GM11168 (cell line): Measurements from ENCODE around the gene NPAS2.

Experiments used
- in situ Hi-C: fragments of 300-500 bp; cut with MboI; formaldehyde crosslinking; loops from one replicate; pipeline ENCODE4 v1.12.0; 2022; ENCODE audit warnings: low sequenced_read_pairs; ENCODE audit not compliant: unreplicated experiment

NPAS2 gene

GRCh38 chr2:100934504-100935371, 114.8 kb downstream of the NPAS2 start:
- in situ Hi-C loops, result no loop called here

DNA sequence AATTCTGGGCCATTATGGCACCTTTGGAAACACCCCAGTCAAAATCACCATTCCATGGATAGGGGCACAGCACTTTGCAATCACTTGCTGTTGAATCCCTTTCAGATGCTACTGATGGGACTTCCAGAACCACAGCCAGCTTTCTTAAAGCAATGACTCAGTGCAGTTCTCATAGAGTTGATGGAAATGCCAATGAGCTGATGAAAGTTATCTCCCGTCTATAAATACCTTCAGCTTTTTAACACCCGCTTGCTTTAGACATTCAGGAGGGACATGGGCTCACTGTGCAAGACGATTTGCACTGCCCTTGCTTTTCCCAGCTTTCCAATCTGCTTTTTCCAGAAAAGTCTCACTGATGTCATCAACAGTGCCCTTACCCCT, 115.4 kb downstream of the NPAS2 start:
- in situ Hi-C loops, result no loop called here

- in situ Hi-C loops, result no loop called here
Observed at GRCh38 chr2:100936070-100936741, 116.3 kb downstream of the NPAS2 start.

- in situ Hi-C loops, result no loop called here
Observed at GRCh38 chr2:100936972-100937542, 117.1 kb downstream of the NPAS2 start.

- in situ Hi-C loops, result no loop called here
Observed at GRCh38 chr2:100938031-100939026, 118.4 kb downstream of the NPAS2 start.

- in situ Hi-C loops, result no loop called here
Observed at GRCh38 chr2:100939445-100939844, 119.5 kb downstream of the NPAS2 start.

DNA sequence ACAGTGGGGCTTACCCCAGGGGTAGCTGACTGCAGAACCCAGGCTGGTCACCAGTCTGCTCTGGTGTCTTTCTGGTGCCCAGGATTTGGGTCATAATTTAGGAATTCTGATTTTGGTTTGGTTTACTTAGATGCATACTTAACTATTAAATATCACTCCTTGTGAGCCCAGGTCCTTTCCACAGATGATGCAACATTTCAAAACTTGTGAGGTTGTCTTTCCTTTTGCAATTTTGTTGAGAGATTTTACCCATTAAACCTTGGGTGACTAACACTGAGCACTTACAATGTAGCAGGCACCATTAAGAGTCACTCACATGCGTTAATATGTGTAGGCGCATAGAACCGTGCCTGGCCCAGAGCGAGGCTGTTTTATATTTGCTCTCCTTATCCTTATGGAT, 120.3 kb downstream of the NPAS2 start:
- in situ Hi-C loops, result no loop called here

DNA sequence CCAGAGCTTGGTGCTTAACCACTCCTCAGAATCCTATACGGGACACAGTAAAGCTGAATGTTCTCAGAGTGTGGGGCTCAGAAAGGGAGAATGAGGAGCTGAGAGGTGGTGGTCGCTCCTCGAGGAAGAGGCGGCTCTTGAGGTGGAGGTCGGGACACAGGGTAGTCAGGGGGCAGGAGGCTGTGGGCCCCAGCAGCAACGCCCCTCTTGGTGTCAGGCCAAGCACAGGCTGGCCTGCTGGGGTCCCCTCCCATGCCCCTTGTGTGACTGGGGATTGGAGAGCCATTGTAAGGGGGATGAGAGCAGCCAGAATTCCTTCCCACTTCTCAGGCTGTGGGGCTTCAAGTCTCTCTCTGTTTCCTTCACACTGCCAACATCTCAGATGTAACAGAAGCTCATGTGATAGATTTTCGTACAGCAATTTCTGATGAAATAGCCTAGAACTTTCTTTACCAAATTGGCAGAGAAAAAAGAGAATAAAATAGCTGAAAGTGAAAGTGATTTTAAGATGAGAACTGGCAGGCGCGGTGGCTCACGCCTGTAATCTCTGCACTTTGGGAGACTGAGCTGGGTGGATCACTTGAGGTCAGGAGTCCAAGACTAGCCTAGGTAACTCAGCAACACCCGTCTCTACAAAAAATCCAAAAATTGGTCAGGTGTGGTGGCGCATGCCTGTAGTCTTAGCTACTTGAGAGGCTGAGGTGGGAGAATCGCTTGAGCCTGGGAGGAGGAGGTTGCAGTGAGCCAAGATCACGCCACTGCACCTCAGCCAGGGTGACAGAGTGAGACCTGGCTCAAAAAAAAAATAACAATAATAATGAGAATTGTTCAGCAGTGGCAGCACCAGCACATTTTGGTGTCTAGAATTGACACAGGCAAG, 121.1 kb downstream of the NPAS2 start:
- in situ Hi-C loops, result no loop called here

DNA sequence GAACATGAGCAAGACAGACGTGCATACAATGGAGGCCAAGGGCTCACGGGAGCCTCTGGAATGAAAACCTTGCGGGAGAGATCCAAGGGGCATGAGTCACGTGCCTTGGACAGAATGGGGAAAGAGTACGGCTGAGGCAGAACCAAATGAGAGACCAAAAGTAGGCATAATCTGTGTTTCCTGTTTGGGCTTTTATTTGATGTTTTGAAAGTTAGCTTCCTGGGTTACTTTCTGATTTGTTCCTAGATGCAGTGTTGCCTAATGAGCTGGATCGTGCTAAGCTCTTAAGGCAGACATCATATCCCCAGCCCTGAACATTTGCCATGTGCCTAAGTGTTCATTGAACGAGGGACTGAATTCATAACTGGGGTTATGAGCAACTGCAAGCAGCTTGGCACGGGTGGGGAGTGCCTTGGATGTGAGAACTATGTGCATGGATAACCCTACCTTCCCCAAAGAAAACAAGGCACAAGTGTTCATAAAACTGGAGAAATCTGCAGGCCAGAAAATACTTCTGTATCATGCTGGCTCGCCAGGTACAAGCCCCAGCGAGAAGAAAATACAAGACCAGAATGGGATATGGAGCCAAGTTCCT, 121.8 kb downstream of the NPAS2 start:
- in situ Hi-C loops, result no loop called here

DNA sequence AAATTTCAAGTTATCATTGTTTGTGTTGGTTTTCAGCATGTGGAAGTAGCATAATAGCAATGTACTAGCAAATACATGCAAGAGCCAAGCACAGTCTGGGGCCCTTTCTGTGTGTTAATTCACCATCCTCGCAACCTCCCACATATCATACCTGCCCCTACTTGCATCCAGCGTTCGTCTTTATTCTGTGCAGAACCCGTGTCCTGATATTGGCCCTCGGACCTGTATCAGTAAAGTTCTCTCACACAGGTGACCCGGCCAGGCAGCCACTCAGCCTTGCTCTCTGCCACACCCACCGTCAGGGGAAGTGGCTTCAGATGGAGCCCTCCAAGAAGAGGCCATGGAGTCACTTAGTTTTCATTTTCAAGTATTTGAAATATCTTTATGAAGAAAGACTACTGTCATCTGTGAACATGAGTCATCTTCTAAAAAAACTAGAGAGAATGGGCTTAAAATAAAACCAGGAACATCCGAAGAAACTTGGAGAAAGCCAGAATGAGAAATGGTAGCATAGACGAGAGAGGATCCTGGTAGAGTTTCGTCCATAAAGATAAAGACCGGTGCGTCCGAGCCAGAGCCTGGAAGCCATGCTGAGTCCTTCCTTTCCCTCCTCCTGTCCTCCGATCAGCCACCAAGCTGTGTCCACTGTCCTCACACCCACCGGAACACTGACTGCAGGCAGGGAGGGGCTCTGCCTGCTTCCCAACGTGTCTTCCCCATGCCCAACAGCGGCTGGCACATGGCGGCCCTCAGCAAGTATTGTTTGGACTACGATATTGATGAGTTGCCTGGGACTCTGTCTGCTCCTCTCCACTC, 124.9 kb downstream of the NPAS2 start:
- in situ Hi-C loops, result no loop called here

GRCh38 chr2:100945433-100945740, 125.4 kb downstream of the NPAS2 start:
- in situ Hi-C loops, result no loop called here

- in situ Hi-C loops, result no loop called here
Observed at GRCh38 chr2:100945930-100946607, 126.1 kb downstream of the NPAS2 start.

GRCh38 chr2:100948942-100949811, 129.2 kb downstream of the NPAS2 start:
- in situ Hi-C loops, result no loop called here

DNA sequence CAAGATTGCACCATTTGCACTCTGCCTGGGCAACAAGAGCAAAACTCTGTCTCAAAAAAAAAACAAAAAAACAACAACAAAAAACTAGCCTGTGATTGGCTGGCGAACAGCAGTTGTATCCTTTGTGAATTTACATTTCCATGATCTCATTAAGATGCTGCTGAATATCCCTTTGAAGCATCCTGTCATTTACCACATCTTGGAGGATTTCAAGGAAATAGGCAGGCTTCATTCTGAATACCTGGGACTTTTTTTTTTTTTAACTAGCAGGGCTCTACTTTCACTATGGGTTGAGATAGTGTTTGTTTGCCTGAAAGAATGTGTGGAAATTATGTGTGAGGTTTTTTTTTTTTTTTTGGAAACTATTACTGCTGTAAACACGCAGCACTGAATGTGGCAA, 132.6 kb downstream of the NPAS2 start:
- in situ Hi-C loops, result no loop called here

DNA sequence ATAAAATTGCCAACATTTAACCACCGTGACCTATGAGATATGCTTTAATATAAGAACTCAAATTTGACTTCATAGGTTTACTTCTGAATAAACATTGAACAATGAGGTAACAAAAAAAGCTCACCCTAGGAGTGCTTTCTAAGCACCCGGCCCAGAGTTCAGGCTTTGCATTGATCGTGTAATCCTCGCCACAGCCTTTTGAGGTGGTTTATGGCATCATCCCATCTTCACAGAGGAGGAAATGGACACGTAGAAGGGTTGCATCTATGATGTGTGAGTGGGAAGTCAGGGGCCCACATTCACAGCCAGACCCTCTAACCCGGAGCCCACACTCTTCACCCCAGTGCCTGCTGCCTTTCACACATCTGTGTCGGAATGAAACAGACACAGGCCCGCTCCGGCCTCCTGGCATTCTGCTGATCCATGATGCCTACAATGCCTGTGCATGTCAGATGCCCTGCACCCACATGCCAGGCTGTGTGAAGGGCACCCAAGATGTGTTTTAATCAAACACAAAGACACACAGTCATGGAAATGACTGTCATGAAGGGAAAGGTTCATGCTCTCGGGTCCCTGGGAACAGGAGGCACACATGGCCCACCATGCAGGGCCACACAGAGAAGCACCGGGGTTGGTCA, 133.6 kb downstream of the NPAS2 start:
- in situ Hi-C loops, result no loop called here

DNA sequence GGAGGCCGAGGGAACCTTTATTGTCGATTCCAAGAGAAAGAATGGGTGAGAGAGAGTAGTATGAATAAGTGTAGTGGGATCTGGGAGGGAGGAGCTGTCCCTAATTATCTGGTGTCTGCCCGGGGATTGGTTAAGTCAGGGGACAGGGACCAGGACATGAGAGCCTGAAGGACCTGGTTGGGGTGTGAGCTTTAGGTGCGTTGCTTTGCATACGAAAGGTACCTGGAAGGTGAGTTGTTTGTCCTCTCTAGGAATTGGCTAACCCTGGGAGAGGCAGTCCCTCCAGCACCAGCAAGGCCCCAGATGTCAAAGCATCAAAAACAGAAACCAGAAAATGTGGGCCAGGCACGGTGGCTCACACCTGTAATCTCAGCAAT, 134.1 kb downstream of the NPAS2 start:
- in situ Hi-C loops, result no loop called here
